GM18909 (cell line): ENCODE measurements around the gene TBATA.

ENCODE experiments used
- ATAC-seq: cut with Tn5 transposase; IDR thresholded peaks from one replicate; pipeline ENCODE4 v1.9.1; 2021; ENCODE audit warnings: mild to moderate bottlenecking; ENCODE audit not compliant: unreplicated experiment, poor library complexity

Gene TBATA, protein sequence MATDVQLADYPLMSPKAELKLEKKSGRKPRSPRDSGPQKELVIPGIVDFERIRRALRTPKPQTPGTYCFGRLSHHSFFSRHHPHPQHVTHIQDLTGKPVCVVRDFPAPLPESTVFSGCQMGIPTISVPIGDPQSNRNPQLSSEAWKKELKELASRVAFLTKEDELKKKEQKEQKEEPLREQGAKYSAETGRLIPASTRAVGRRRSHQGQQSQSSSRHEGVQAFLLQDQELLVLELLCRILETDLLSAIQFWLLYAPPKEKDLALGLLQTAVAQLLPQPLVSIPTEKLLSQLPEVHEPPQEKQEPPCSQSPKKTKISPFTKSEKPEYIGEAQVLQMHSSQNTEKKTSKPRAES

DNA sequence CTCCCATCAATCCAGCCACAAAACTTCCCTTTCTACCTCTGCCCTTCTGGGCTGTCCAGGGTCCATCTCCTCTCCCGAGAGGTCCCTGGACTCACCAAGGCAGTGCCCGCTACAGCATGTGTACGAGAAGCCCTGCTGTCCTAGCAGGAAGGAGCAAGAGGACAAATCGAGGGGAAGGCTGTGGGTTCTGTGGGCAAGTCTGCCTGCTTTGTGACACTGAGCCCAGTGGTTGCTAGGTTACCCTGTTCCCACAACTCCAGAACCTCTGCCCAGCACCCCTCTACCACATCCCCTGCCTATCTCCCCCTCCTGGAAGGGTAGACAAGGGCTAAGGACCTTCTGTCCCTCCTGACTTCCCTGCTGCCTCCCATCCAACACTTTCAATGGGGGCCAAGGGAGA is at the start of gene TBATA:
Gene TBATA (minus strand): TSS at position 188 of the 400 bp plus-strand sequence. CDS start 1,998 bp downstream, outside the sequence.
- ATAC-seq, result no peak

DNA sequence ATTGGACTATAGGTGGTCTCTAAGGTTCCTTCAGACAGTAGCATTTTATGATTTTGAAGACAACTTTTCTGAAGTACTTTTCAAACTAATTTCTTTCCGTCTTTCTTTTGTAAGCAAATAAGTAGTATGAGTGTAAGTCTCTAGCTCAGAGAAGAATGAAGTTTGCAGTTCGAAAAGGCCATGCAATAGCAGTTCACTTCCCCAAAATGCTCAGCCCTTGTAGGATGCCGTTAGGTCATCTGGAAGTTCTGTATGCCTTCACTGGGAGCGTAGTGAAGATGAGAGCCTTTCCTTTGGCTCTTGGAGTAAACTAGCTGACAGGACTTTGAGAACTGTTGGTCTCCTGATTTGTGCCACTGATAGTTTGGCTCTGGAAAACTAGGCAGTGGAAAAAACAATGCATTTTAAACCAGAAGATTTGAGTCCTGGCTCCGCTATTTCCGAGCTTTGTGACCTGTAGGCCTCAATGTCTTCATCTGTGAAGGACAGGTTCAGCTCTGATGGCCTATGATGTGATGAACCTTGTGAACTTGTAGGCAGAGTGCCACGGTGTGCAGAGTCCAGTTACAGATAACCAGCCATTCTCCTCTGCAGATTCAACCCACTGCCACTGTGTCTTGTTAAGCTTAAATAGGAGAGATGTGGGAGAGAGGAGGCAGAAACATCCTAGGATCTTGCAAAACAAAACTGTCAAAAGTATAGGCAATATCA is 49.4 kb upstream of the TBATA start:
- ATAC-seq, result no peak

DNA sequence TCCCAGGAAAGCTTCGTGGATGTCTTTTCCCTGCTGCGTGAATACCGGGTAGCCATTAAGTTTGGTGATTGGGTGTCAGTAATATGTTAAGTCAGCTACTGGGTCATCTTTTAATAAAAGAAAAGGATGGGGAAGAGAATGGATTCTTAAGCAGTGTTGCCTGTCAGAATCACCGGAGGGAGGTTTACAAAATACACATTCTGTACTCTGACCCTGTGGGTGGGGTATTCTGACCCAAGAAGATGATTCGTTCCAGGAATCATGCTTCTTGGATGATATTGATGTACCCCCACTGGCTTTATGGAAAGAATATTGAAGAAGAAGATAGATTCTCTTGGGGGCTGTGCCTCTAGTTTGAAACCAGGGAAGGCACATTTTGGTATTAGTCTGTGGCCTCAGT is 48.8 kb upstream of the TBATA start:
- ATAC-seq, result no peak

DNA sequence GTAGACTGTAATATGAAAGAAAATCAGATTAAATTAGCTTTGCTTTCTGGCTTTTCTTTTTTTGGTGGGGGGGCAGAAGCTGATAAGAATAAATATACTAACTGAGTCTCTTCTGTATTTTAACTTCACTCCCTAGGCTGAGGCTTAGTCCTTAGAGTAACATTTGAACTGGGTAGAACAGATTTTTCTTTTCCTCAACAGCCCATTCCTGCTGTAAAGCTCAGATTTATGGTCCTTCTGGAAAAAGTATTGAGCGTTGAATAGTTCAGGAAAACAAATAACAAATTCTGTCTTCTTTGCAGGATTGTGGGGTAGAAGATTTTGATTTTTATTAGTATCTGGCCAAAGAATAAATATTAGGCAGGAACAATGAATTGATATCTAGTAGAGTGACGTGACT is 48.4 kb upstream of the TBATA start:
- ATAC-seq, result no peak

DNA sequence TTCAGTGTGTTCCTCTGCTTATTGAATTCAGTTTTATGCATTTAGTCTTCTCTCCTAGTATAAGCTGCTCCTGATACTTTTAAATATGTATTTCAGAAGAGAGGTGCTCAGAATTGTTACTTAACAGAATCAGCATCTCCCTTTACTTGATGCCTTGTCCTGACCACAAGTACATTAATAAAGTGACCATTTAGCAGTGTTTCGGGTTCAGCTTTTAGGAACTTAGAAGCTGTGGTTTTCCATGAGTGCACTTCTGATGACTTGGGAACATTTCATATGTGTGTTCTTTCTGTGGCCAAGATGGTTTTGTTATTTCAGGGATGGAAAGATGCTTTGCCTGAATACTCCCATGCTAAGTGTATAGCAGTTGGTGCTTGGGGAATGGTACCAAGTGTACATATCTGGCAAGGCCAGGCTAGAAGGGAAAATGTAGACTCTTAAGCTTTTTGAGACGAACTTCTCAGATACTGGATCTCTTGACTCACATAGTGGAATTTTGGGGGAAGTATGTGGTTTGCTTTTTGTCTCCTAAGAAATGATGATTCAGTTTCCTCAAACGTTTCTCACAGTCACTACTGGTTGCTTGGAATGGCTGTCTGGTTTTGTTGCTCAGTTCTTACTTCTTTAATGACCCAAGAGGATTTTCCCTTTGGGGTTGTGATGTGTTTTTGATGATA is 47.8 kb upstream of the TBATA start:
- ATAC-seq, result no peak

DNA sequence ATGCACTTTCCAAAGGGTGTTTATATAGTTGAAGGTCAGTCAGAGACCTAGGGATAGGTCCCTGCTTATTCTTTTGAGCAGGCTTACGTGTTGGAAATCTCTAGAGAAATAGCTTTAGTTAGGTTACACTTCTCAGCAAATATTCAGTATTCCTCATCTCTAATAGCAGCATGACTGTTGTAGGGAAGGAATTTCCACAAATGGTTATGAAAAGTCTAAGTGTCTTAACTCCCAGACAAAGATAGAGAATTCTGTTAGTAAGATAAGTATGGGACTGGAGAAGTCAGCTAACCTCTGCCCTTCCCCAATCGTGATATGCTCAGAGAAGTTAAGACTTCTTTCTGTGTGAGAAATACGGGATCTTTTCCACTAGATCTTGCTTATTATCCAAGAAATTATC is 47.0 kb upstream of the TBATA start:
- no peak for ATAC-seq

DNA sequence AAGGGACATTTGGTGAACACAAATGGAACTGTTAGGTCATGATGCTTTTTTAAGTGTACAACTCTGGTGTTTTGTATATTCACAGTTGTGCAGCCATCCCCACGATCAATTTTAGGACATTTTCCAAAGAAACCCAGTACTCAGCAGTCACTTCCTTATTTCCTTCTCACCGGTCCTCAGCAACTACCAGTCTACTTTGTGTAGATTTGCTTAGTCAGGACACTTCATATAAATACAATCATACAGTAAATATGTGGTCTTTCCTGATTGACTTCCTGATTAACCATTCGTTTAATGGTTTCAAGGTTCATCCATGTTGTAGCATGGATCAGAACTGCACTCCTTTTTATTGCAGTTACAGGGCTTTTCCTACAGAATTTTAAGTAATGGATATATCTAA is 45.0 kb upstream of the TBATA start:
- no peak for ATAC-seq

DNA sequence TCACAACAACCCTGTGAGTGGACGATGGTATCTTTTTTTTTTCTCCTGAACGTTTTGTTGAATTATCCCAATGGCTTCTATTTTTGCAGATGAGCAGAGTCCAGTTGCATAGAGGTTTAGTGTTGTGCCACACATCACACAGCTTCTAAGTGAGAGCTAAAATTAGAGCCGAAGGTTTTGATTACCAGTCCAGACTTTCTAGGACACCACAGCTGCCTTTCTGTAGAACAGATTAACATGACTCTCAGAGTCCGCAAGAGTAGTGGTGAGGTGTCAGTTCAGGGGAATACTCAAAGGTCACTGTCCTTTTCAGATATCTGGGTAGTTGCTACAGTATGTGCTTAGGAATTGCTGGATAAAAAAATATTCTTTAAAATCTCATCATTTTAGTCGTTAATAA is 44.4 kb upstream of the TBATA start:
- ATAC-seq, result no peak

DNA sequence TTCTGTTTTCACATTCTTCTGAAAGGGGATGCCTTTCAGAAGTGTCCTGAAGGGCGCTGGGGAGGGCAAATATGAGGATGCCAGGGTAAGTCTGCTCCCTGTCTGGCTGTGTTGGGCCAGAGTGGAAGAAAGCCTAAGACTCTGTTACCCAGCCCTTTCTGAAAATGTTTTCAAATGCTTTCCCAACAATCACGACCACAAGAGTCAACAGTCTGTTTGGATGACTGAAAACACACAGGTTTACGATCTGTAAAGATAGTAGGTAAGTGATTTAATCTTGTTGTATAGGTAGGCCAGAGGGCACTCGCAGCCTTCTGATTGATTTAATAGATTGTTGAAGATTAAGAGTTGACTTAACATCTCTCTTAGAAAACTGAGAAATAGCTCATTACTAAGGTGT is 43.7 kb upstream of the TBATA start:
- ATAC-seq, result no peak

DNA sequence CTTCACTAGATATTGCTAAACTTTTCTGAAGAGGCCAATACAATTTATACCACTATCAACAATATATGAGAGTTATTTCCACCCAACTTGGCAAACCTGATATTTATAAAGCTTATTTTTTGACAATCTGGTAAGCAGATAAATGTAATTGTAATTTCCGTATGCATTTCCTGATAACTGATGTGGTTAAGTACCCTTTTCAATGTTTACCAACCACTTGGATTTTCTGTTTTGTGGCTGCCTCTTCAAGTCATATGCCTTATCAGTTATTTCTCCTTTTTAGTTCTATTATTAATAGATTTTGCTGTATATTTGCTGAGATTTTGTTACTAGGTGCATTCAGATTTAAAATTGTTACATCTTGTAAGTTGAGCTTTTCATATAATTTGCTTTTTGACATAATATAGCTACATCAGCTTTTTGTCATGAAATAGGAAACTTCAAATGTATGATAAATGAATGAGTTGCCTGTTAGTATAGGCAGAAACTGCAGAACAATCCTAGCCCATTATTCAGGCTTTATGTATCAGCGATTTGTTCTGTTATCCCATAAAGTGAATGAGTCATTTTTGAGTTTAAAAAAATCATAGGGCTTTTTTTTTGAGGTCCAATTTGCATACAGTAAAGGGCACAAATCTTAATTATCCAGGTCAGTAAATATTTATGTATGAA is 42.0 kb upstream of the TBATA start:
- ATAC-seq, result no peak

DNA sequence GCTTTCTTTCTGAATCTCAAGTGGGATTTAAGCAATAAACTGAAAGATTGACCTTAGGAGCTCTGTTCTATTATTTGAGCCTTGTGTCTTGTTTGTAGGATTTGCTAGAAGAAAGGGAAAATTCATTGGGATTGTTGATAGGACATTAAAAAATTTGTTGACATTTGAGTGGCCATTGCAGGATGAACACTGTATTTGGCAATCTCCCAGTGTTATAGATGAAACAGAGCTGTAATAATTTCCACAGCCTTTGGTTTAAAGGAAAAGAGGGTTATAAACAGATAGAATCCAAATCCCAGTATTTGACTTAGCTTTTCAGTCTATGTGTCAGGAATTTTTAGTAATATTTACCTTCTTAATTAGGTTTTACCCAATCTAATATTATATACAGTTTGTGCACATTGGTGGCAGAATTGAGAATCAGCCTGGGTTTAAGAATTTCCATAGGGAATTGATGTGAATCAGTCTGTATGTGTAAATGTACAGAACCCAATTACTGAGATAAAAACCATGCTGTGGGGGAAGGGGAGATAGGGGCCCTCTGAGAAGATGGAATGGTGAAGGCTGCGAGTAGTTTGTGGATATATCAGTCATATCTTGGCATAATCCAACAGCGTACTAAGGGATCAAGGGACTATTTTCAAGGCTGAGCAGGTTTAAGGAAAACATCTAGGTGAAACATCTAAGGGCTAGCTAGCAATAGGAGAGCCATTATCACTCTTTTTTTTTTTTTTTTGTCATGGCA is 37.1 kb upstream of the TBATA start:
- ATAC-seq, result no peak

DNA sequence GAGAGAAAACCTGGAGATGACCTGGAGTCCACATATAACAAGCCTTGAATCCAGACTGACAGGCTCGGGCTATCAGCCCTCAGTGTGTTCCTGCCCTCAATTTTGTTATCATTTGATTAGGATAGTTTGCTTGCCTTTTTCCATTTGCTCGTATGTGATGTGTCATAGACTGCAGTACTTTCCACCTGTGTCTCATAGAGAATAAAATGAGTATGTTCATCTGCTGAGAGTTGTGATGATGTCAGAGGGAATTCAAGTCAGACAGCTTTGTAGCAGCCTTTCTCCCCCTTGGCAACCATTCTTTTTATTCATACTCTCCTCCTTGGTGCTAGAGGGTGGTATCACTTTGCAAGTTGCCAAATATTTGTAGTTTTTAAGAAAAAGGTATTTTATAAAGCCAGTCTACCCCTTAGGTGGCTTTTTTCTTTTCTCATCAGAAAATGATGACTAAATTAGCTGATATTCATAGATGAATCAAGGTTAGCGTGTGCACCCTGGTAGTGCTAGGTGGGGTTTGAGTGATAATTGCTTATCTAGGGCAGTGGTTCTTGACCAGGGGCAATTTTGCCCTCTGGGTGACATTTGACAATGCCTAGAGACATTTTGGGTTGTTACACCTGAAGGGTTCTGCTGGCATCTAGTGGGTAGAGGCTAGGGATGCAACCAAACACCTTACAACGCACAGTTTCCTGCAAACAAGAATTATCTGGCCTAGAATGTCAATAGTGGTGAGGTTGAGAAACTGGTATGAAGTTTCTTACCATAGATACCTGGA is 36.0 kb upstream of the TBATA start:
- no peak for ATAC-seq

DNA sequence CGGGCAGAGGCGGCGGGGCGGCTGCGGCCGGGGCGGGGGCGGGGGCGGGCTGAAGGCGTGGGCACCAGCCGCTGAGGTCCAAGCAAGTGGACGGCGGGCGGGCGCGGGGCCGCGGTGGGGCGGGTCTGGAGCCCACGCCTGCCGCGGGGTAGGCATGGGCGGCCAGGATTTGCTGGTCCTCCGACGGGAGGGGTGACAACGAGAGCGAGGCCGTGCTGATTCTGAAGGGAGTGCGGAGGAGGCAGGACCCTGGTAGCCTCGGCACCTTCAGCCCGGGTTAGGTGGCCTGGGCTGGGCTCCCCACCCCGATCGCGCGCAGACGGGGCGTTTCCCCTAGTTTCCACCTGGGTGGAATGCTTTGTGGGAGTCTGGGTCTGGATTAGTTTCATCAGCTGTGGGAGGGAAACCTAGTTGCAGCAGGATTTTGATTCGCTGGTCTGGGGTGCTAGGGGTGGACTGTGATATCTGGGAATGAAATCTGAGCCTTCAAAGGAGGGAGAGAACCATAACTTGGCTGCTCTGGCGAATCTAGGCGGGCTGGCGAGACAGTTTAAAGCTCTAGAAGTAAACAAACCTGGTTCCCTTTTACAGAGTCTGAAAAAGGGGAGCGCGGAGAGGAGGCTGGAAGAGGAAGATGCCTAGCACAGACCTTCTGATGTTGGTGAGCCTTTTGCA is 31.2 kb upstream of the TBATA start:
- peak; percentile 35 for ATAC-seq

DNA sequence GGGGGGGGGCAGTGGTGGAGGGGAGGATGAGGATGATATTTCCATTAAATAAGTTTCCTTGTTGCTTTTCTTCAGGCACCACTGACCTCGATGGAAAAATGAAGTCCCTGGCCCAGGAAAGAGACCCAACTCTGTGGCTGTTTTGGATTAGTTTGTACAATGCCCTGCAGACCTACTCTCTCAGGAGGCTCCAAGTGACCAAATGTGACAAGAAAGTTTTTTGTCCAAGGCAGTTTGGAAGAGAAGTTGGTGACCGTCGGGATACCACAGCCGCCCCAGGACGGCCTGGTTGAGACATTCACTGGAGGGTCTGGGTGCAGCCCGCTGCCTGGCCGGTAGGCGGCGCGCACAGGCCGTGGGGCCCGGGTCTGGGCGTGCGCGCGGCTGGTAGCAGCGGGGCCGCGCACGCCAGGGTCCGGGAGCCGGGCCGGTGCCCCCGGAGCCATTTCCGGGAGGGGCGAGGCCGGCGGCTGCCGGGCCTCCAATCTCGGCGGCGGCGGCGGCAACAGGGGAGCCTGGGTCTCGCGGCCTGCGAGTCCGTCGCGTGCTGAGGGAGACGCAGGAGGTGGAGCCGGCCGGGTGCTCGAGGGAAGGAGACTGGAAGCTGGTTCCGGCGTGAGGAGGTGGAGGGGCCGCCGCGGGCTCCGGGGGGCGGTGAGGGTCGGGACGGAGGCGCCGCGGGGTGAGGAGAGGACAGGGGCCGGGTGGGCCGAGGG is 30.5 kb upstream of the TBATA start, which contains the start of gene SGPL1:
Gene SGPL1 (plus strand): TSS at position 445 of the 716 bp plus-strand sequence. CDS start 906 bp downstream, outside the sequence.
- peak; percentile 97 for ATAC-seq

DNA sequence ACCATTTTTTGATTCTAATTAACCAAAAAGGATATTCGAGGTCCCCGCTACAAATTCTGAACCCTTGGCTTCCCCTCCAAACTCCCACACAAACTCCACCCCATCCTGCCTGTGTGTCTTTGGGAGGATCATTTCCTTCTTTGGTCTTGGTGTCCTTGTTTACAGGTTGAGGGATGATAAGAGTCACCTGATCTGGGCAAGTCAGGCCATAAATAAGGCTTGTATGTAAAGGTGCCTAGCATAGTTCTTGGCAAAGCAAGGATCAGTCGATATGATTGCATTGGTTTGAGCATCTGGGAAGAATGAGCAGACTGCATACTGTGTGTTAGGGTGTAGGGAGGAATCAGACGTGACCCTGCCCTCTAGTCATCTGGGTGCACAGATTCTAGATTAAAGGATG is 28.9 kb upstream of the TBATA start:
- no peak for ATAC-seq

DNA sequence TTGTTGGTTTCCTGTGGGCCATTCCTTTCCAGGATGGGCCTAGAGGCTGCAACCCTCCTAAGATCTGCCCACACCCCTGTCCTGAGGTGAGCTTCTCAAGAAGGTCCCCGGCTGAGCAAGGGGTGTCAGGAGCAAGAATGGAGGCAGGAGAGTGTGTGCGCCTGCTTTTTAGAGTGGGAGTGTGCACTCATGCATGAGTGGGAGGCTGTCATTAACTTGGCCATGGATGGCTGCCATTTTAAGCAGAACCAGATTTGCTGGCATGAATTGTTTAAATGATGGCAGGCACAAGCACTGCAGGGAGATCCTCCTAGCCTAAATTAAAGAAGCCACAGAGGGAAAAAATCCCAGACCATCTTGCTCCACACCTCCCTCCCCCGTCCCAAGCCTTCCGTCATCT is 27.6 kb upstream of the TBATA start:
- no peak for ATAC-seq

DNA sequence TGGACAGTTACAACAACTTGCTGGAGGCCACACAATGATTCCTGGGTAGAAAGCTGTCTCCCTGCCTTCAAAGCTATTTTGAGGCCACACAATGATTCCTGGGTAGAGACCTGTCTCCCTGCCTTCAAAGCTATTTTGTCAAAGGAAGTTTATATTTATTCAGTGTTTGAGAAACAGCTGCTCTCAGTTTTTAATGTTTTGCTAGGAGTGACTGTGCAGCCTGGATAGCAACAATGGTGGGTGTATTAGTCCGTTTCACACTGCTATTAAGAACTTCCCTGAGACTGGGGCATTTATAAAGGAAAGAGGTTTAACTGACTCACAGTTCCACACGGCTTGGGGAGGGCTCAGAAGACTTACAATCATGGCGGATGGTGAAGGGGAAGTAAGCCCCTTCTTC is 26.7 kb upstream of the TBATA start:
- ATAC-seq, result no peak

DNA sequence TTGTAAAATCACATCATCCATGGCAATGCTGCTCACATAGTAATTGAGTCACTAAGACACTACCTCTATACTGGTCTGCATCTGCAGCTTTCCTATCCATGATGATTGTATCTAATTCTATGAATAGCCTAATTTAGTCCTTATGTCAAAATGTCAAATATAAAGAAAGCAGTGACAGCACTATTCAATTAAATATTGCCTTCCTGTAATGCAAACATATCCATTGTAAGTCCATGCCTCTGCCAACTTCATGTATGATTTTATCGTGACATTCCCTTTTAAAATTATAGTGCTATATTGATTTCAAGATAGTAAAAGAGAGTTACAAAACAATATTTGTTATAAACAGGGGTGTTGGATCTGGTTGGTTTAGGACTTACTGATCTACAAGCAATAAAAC is 25.8 kb upstream of the TBATA start:
- ATAC-seq, result no peak
